Prostate gland (tissue), 2 donors: ENCODE results near the gene ARF6.

Source experiments
- POLR2A ChIP-seq: fragments of 450-650 bp; IDR thresholded peaks from one replicate; pipeline ENCODE4 v1.6.1; 2016; ENCODE audit warnings: antibody characterized with exemption, mild to moderate bottlenecking
- POLR2AphosphoS5 ChIP-seq: sonication (generic); formaldehyde crosslinking; IDR thresholded peaks from one replicate; pipeline ENCODE4 v1.6.1; 2017; ENCODE audit warnings: antibody characterized with exemption
- TF ChIP-seq, protein P1 (sequence below), 4 experiments: fragments of 200-600 bp in 2 of 4; fragments of 450-650 bp in 2 of 4; sonication (generic) in 2 of 4; IDR thresholded peaks; 1 replicate in 3 of 4; 2 replicates in 1 of 4; pipeline ENCODE4 v1.5.1; 2016 to 2019; ENCODE audit warnings: antibody characterized with exemption in 4 of 4, mild to moderate bottlenecking in 2 of 4, moderate library complexity in 2 of 4

DNA sequence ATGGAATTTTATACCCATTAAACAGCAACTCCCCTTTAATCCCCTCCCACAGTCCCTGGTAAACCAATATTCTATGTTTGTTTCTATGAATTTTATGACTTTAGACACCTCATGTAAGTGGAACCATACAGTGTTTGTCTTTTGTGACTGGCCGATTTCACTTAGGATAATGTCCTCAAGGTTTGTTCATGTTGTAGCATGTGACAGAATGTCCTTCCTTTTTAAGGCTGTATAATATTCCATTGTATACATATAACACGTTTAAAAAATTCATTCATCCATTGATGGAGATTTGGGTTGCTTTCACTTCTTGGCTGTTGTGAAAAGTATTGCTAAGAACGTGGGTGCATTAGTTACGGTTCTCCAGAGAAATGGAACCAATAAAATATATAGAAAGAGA lies 40.2 kb downstream of the ARF6 start:
- TF ChIP-seq POLR2AphosphoS5: no peak
- TF ChIP-seq, protein P1, sequence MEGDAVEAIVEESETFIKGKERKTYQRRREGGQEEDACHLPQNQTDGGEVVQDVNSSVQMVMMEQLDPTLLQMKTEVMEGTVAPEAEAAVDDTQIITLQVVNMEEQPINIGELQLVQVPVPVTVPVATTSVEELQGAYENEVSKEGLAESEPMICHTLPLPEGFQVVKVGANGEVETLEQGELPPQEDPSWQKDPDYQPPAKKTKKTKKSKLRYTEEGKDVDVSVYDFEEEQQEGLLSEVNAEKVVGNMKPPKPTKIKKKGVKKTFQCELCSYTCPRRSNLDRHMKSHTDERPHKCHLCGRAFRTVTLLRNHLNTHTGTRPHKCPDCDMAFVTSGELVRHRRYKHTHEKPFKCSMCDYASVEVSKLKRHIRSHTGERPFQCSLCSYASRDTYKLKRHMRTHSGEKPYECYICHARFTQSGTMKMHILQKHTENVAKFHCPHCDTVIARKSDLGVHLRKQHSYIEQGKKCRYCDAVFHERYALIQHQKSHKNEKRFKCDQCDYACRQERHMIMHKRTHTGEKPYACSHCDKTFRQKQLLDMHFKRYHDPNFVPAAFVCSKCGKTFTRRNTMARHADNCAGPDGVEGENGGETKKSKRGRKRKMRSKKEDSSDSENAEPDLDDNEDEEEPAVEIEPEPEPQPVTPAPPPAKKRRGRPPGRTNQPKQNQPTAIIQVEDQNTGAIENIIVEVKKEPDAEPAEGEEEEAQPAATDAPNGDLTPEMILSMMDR (IDR thresholded peaks at IDR 0.05): no peak
- no peak for TF ChIP-seq POLR2A
